Epithelial cell of proximal tubule (primary cell): ENCODE data around the gene BFSP1. TPM values are rescaled to one million over a fixed set of nuclear protein-coding genes. Genes with fewer than 3 reads are reported as not detected.
A peak's percentile ranks its signal among the peaks of the same experiment; 100 is the strongest.

ENCODE experiments used
- DNase-seq: peaks from one replicate; pipeline ENCODE4 v3.0.0-alpha.2; 2011; ENCODE audit warnings: low read depth
- H3K4me3 ChIP-seq: 2 replicates; pipeline ENCODE4 v1.5.1; 2011; ENCODE audit warnings: low read depth, mild to moderate bottlenecking, low read length
- total RNA-seq: library from RNA; depleted of rRNA; stranded (reverse); fragments of >200 nt; gene quantifications from 2 replicates; pipeline ENCODE4 v1.2.3, GENCODE V29; 2015
- TF ChIP-seq, protein P1 (sequence below): conservative IDR thresholded peaks from 2 replicates; pipeline ENCODE4 v1.5.1; 2012; ENCODE audit warnings: low read depth, mild to moderate bottlenecking, low read length

BFSP1 gene
- total RNA-seq, result 2.3 and 4.4 TPM in 2 replicates

DNA sequence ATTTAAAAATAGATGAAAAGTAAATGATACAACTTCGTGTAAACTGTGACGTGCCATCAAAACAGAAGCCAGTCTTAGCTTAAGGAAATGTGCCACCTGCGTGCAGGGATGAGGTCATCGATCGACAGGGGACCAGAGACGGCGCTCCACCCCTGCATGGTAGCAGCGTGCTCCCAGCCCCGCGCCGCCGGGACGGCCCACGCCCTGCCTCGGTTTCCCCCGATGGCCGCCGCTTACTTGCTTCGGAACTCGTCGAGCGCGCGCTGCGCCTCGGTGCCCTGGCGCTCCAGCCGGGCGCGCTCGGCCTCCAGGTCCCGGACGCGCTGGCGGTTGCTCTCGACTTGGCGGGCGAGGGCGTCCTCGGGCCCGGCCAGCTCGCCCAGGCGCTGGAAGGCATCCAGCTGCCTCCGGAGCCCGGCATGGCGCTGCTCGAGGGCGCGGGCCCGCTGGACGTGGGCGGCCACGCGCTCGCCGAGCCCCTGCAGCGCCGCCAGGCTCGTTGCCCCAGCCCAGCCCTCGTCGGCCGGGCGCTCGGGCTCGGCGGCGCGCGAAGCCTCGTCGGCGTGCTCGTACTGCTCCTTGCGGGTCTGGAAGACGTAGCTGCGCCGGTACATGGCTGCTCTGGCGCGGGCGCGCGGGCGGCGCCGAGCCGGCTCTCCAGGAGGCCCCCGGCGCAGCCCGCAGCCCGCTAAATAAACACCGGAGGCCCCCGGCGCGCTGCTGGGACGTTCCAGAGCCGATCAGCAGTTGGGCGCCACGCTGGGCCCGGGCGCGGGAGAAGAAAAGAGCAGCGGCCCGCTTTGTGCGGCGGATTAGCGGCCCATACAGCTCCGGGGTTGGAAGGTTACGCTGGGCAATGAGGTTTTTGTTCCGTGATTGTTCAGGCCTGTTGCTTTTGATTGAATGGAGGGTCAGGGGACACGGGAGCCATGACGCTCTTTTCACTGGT lies at the start of gene BFSP1:
Gene BFSP1 (minus strand): TSS at position 664 of the 949 bp plus-strand sequence. CDS start 50 bp downstream, at position 614.
- DNase-seq, result no peak
- H3K4me3 ChIP-seq, result peak within 1 kb of the TSS; percentile 56
- TF ChIP-seq, protein P1, sequence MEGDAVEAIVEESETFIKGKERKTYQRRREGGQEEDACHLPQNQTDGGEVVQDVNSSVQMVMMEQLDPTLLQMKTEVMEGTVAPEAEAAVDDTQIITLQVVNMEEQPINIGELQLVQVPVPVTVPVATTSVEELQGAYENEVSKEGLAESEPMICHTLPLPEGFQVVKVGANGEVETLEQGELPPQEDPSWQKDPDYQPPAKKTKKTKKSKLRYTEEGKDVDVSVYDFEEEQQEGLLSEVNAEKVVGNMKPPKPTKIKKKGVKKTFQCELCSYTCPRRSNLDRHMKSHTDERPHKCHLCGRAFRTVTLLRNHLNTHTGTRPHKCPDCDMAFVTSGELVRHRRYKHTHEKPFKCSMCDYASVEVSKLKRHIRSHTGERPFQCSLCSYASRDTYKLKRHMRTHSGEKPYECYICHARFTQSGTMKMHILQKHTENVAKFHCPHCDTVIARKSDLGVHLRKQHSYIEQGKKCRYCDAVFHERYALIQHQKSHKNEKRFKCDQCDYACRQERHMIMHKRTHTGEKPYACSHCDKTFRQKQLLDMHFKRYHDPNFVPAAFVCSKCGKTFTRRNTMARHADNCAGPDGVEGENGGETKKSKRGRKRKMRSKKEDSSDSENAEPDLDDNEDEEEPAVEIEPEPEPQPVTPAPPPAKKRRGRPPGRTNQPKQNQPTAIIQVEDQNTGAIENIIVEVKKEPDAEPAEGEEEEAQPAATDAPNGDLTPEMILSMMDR, result no peak

DNA sequence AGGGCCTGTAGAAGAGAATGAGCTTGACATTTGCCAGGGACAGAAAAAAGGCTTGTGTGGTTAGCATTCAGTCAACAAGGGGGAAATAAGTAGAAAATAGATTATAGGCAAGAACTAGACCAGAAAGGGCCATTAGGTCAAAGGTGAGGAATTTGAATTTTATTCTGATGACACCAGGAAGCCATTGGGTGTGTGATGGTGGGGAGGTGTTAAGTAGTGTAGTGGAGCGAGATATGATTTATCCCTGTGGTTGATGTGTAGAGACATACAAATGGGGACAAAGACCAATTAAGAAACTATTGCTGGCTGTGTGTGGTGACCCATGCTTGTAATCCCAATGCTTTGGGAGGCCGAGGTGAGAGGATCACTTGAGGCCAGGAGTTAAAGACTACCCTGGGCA lies 49.7 kb upstream of the BFSP1 start:
- no peak overlapping the region for H3K4me3 ChIP-seq
- no peak for DNase-seq
- TF ChIP-seq, protein P1, result no peak

DNA sequence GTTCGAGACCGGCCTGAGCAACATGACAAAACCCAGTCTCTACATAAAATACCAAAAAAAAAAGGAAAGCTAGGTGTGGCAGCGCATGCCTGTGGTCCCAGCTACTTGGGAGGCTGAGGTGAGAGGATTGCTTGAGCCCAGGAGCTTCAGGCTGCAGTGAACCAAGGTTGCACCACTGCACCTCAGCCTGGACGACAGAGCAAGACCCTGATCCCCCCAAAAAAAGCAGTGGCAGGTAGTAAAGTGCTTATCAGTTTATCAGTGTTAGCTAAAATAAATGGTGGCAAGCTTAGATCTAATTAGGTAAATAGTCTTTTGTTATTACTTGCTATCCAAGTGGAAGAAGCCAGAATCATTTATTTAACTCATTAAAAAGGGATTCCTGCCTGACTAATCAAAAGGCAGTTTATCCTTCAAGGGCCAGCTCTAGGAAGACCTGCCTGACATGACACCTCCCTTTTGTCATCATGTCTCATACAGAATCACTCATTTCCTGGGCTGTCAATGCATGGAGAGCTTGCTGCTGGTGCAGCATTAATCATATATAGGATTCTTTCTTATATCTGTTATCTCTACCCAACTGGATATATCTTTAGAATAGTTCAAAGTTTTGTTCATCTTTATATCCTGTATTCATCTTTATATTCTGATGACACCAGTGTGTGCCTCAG lies 48.3 kb upstream of the BFSP1 start:
- H3K4me3 ChIP-seq, result no peak overlapping the region
- TF ChIP-seq, protein P1, result no peak
- DNase-seq, result no peak

DNA sequence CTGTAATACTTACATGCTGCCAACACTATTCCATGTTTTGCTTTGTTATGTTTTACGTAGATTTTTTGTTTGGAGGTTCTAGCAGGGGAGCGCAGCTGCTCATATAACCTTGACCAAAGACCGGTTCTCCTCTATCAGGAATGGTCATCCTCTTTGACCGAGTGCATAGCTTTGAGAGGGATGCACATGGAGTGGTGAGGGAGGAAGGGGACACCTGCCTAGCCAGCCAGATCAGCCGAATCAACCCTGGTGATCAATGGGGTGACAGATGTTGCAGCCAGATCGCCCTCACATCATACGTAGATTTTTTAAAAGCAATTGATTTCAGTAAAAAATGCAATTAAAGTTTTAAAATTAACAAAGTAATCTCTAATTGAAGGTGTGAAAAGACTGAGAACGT lies 45.0 kb upstream of the BFSP1 start:
- DNase-seq, result no peak
- TF ChIP-seq, protein P1, result no peak
- H3K4me3 ChIP-seq, result no peak overlapping the region

DNA sequence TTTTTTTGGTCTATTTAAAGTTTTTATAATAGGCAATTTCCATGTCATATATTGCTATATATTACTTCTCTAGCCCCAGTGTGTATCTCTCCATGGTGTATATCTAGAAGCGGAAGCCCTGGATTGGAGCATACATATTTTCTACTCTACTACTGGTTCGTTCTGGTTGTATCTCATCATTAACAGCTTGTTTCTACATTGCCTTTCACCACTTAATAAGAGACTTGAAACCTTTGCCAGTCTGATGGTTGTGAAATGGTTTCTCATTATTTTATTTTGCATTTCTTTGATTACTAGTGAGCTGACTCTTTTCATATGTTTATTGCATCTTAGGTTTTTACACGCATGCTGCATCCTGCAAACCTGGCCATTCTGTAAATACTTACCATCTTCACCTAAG lies 42.3 kb upstream of the BFSP1 start:
- no peak for DNase-seq
- TF ChIP-seq, protein P1, result no peak
- no peak overlapping the region for H3K4me3 ChIP-seq

DNA sequence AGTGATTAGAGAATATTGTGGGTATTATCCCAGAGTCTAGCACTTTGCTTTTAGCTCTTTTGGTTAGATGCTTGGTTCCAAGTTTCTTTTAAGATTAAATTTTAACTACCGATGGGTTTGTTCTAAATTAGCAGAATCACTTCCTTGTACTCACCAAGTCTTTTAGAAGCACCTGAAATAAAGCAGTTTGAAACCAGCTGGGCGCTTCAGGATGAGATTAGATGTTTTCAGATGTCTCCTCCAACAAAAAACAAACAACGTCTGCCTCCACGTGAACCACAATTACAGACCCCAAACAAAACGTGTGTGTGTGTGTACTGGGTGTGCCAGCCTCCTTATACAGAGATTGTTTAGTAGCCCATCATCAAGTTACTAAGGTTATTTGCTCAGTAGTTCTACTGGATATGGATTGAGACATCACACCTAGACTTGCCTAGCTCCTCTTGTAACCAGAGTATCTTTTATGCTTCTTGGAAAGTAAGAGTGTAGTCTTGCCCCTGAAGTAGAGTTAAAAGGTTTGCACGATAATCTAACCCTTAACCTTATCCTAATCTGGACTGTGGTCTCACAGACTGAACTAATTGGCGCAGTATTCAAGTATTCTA lies 41.0 kb upstream of the BFSP1 start:
- no peak for DNase-seq
- H3K4me3 ChIP-seq, result peak overlapping the region; percentile 95
- TF ChIP-seq, protein P1, result no peak
